Spleen (tissue), 11 donors: ENCODE results near the gene SMAP2. TPM values are rescaled to one million over a fixed set of nuclear protein-coding genes. Genes with fewer than 3 reads are reported as not detected.

Source experiments
- DNase-seq: peaks from one replicate; pipeline ENCODE4 v3.0.0-alpha.2; 2020
- H3K27ac ChIP-seq, 8 donors: fragments of 200-600 bp; sonication (generic) in 7 of 8; 1 replicate in 4 of 8; 2 replicates in 4 of 8; pipeline versions ENCODE4 v1.5.0 to v1.8.0; 2016 to 2021; ENCODE audit warnings: inconsistent platforms in 4 of 8, mild to moderate bottlenecking in 4 of 8, moderate library complexity in 1 of 8
- H3K27me3 ChIP-seq, 7 donors: fragments of 200-600 bp; sonication (generic) in 6 of 7; replicated peaks in 1 of 7; 1 replicate in 4 of 7; 2 replicates in 3 of 7; pipeline versions ENCODE4 v1.5.0 to v1.8.0; 2016 to 2021; ENCODE audit warnings: inconsistent platforms in 3 of 7, mild to moderate bottlenecking in 1 of 7
- H3K36me3 ChIP-seq, 6 donors: fragments of 200-600 bp; sonication (generic) in 5 of 6; 1 replicate in 4 of 6; 2 replicates in 2 of 6; pipeline versions ENCODE4 v1.5.0 to v1.8.0; 2016 to 2021; ENCODE audit warnings: inconsistent platforms in 2 of 6
- H3K4me1 ChIP-seq, 6 donors: fragments of 200-600 bp; sonication (generic) in 5 of 6; 1 replicate in 3 of 6; 2 replicates in 3 of 6; pipeline versions ENCODE4 v1.5.0 to v1.8.0; 2016 to 2021; ENCODE audit warnings: inconsistent platforms in 3 of 6
- H3K4me3 ChIP-seq, 8 donors: fragments of 200-600 bp; sonication (generic) in 7 of 8; 1 replicate in 4 of 8; 2 replicates in 4 of 8; pipeline versions ENCODE4 v1.5.0 to v1.8.0; 2016 to 2021; ENCODE audit warnings: inconsistent platforms in 4 of 8, mild to moderate bottlenecking in 4 of 8, moderate library complexity in 2 of 8
- H3K9me3 ChIP-seq, 8 donors: fragments of 200-600 bp; sonication (generic) in 7 of 8; 1 replicate in 4 of 8; 2 replicates in 4 of 8; pipeline versions ENCODE4 v1.5.0 to v1.8.0; 2016 to 2021; ENCODE audit warnings: inconsistent platforms in 4 of 8
- whole genome bisulfite sequencing, 5 donors: extraction: QIAGEN DNeasy Blood & Tissue Kit in 3 of 5; methylation state at CpG; one replicate each; pipeline versions ENCODE4 v1.1.5 to v1.1.7; 2013 to 2018; 5-methylcytosine and 5-hydroxymethylcytosine counted together
- intact Hi-C: fragments of 100-400 bp; cut with DNase I; formaldehyde crosslinking; loops from one replicate; pipeline ENCODE4 v1.15.0; 2023; ENCODE audit warnings: low total_unique reads
- polyA plus RNA-seq, 3 donors: library from polyadenylated mRNA; stranded (reverse); fragments of 200-250 nt; gene quantifications; one replicate each; pipeline ENCODE4 v1.2.1, GENCODE V29; 2013
- total RNA-seq, 7 donors: library from RNA; depleted of rRNA in 3 of 7; stranded (reverse); fragments of >200 nt in 3 of 7; fragmentation: NEBNext Ultra II Directional in 4 of 7; extraction: Animal tissue kit (Norgen Biotek cat#: 25700) in 4 of 7; gene quantifications; one replicate each; pipeline versions ENCODE4 v1.1.0 to v1.2.1, GENCODE V29; 2016 to 2021
- TF ChIP-seq, protein P1 (sequence below), 11 experiments: fragments of 200-600 bp in 7 of 11; fragments of 450-650 bp in 4 of 11; sonication (generic) in 4 of 11; IDR thresholded peaks in 8 of 11; conservative IDR thresholded peaks in 3 of 11; 1 replicate in 7 of 11; 2 replicates in 4 of 11; pipeline versions ENCODE4 v1.4.0 to v1.8.0; 2016 to 2021; ENCODE audit warnings: antibody characterized with exemption in 11 of 11, inconsistent platforms in 4 of 11, mild to moderate bottlenecking in 1 of 11
- donor health status: healthy with polysubstance abuse.
- donor health status: DM: no; HTN: no; CAD: no; lungs with moderate emphysema.
- donor health status: DM: no; HTN: no; CAD: no.
- donor health status: Bipolar disorder and iron deficiency.
- donor health status: healthy.
- donor health status: DM: no; HTN: no; CAD: no.
- donor health status: DM: yes; HTN: yes; CAD: no.

Gene SMAP2
- total and polyA plus RNA-seq, 10 donors, result 120 to 435 (median 221) TPM

DNA sequence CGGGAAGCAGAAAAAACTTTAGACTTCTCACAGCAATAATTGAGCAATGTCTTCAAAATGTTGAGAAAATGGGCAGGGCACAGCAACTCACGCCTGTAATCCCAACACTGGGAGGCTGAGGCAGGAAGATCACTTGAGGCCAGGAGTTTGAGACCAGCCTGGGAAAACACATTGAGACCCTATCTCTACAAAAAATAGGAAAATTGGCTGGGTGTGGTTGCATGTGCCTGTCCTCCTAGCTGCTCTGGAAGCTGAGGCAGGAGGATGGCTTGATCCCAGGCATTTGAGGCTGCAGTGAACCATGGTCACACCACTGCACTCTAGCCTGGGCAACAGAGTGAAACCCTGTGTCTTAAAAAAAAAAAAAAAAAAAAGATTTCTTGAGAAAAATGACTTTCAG, 95.8 kb downstream of the SMAP2 start:
- peaks cover 35 to 99% (median 98%) of the 10 kb centered on the region in 8 donors for H3K9me3 ChIP-seq
- TF ChIP-seq, protein P1, sequence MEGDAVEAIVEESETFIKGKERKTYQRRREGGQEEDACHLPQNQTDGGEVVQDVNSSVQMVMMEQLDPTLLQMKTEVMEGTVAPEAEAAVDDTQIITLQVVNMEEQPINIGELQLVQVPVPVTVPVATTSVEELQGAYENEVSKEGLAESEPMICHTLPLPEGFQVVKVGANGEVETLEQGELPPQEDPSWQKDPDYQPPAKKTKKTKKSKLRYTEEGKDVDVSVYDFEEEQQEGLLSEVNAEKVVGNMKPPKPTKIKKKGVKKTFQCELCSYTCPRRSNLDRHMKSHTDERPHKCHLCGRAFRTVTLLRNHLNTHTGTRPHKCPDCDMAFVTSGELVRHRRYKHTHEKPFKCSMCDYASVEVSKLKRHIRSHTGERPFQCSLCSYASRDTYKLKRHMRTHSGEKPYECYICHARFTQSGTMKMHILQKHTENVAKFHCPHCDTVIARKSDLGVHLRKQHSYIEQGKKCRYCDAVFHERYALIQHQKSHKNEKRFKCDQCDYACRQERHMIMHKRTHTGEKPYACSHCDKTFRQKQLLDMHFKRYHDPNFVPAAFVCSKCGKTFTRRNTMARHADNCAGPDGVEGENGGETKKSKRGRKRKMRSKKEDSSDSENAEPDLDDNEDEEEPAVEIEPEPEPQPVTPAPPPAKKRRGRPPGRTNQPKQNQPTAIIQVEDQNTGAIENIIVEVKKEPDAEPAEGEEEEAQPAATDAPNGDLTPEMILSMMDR (IDR thresholded peaks at IDR 0.05 in 8 of 11, conservative IDR thresholded peaks at IDR 0.05 in 3 of 11), result no peak
- intact Hi-C loops, result no loop called here
- no peaks in the 10 kb centered on the region for H3K4me1 ChIP-seq
- no peaks in the 10 kb centered on the region for H3K27me3 ChIP-seq
- no peak overlapping the region for H3K4me3 ChIP-seq
- peaks cover 0 to 29% (median 0%) of the 10 kb centered on the region in 6 donors for H3K36me3 ChIP-seq
- WGBS, 5 donors, result 90 to 96% (median 92%) methylated on average over 2 of the region's 2 CpGs
- DNase-seq, result no peak
- H3K27ac ChIP-seq, result no peak overlapping the region

Other genes starting within 250 kb of the SMAP2 start
- 10 to 100 TPM; 15.9 to 26.3 (median 22.6) TPM for gene RLF, start 212.3 kb upstream of the SMAP2 start, total RNA-seq
- gene RLF, start 212.3 kb upstream of the SMAP2 start, polyA plus RNA-seq, result 1 to 10 TPM; 3.8 to 4.6 (median 4.1) TPM
- not detected for gene TMCO2, start 125.8 kb upstream of the SMAP2 start, total RNA-seq
- under 1 TPM in 2 of 3 donors, not detected in 1; 0.38 to 0.48 TPM for gene TMCO2, start 125.8 kb upstream of the SMAP2 start, polyA plus RNA-seq
- 10 to 100 TPM; 20.4 to 33.3 (median 25.2) TPM for gene ZMPSTE24, start 115.5 kb upstream of the SMAP2 start, total RNA-seq
- 10 to 100 TPM in 2 of 3 donors, 1 to 10 TPM in 1; 7.9 to 10.9 (median 10.6) TPM for gene ZMPSTE24, start 115.5 kb upstream of the SMAP2 start, polyA plus RNA-seq
- 10 to 100 TPM in 2 of 7 donors, 1 to 10 TPM in 5; 3.1 to 16.0 (median 6.2) TPM for gene COL9A2, start 56.4 kb upstream of the SMAP2 start, total RNA-seq
- 10 to 100 TPM in 2 of 3 donors, 1 to 10 TPM in 1; 9.1 to 17.8 (median 10.1) TPM for gene COL9A2, start 56.4 kb upstream of the SMAP2 start, polyA plus RNA-seq
- gene ZFP69B, start 76.7 kb downstream of the SMAP2 start, total RNA-seq, result 1 to 10 TPM; 1.9 to 5.0 (median 2.6) TPM
- gene ZFP69B, start 76.7 kb downstream of the SMAP2 start, polyA plus RNA-seq, result 1 to 10 TPM in 1 of 3 donors, under 1 TPM in 2; 0.80 to 1.0 (median 0.96) TPM
- 1 to 10 TPM; 2.6 to 6.6 (median 3.8) TPM for gene ZFP69, start 103.6 kb downstream of the SMAP2 start, total RNA-seq
- gene ZFP69, start 103.6 kb downstream of the SMAP2 start, polyA plus RNA-seq, result 1 to 10 TPM; 4.2 to 5.0 (median 4.4) TPM
- 10 to 100 TPM in 3 of 7 donors, 1 to 10 TPM in 4; 7.2 to 13.5 (median 9.1) TPM for gene EXO5, start 135.0 kb downstream of the SMAP2 start, total RNA-seq
- 1 to 10 TPM; 6.2 to 8.0 (median 7.7) TPM for gene EXO5, start 135.0 kb downstream of the SMAP2 start, polyA plus RNA-seq
- 1 to 10 TPM; 4.5 to 8.5 (median 5.2) TPM for gene ZNF684, start 157.9 kb downstream of the SMAP2 start, total RNA-seq
- 1 to 10 TPM; 3.4 to 4.2 (median 4.1) TPM for gene ZNF684, start 157.9 kb downstream of the SMAP2 start, polyA plus RNA-seq